ENCODE results near the gene TIAL1. TPM values are rescaled to one million over a fixed set of nuclear protein-coding genes. Genes with fewer than 3 reads are reported as not detected.

TIAL1 gene
- polyA plus RNA-seq (2013) = 124 and 125 TPM in 2 replicates

GRCh38 chr10:119596537-119597404 is at the start of gene TIAL1:
Gene TIAL1, minus strand, starts transcription at chr10:119596964. Its CDS starts 499 bp downstream, at chr10:119596465.
- Histone ChIP-seq H2BK5ac (ENCODE audit: low read depth, low read length, poor library complexity) (peak within 1 kb of the TSS; percentile 99), H4K91ac (ENCODE audit: low read depth, low read length) (peak within 1 kb of the TSS; percentile 98), H3K9me3 (ENCODE audit: insufficient read depth, low read depth, low read length) (no peaks in the 10 kb centered on the region), H3K79me1 (ENCODE audit: low read length) (peaks cover 10% of the 10 kb centered on the region), H3K27me3 (ENCODE audit: insufficient read depth, low read length) (no peaks in the 10 kb centered on the region), H2BK120ac (ENCODE audit: insufficient read depth, low read length, poor library complexity) (peak within 1 kb of the TSS; percentile 95), H2AK5ac (ENCODE audit: low read length) (peak within 1 kb of the TSS; percentile 99), H4K8ac (ENCODE audit: low read depth, low read length) (peak within 1 kb of the TSS; percentile 97), H3K4ac (ENCODE audit: low read depth, low read length) (peak within 1 kb of the TSS; percentile 98), H3K79me2 (ENCODE audit: control insufficient read depth, insufficient read depth, low read length, poor library complexity) (peaks cover 15% of the 10 kb centered on the region), H3K9ac (ENCODE audit: low read length) (peak within 1 kb of the TSS; percentile 97), H3K18ac (ENCODE audit: low read length) (peak within 1 kb of the TSS; percentile 96), H2AFZ (ENCODE audit: insufficient read depth, low read length, poor library complexity) (peak within 1 kb of the TSS; percentile 82), H3K4me3 (ENCODE audit: low read depth, low read length) (peak within 1 kb of the TSS; percentile 93), H2BK12ac (ENCODE audit: low read length) (no peak within 1 kb of the TSS), H3K14ac (ENCODE audit: low read length) (peak within 1 kb of the TSS; percentile 99), H3K36me3 (ENCODE audit: control insufficient read depth in 1 of 2, insufficient read depth in 2 of 2, low read length in 2 of 2) (no peaks in the 10 kb centered on the region), H3K4me1 (ENCODE audit: control insufficient read depth in 1 of 2, insufficient read depth in 2 of 2, low read length in 2 of 2) (peaks cover 0 to 8% of the 10 kb centered on the region in 2 experiments), H3K23ac (ENCODE audit: low read length) (peak within 1 kb of the TSS; percentile 81), H4K12ac (ENCODE audit: low read depth, low read length) (peak within 1 kb of the TSS; percentile 100), H3K27ac (ENCODE audit: low read depth, low read length) (peak within 1 kb of the TSS; percentile 99), H3K4me2 (ENCODE audit: low read length) (peak within 1 kb of the TSS; percentile 97)
- peak; percentile 100 for DNase-seq
- no CpG with 5 or more reads among the region's 66 CpGs for WGBS (ENCODE audit: extremely low coverage, insufficient coverage, insufficient read length)

DNA sequence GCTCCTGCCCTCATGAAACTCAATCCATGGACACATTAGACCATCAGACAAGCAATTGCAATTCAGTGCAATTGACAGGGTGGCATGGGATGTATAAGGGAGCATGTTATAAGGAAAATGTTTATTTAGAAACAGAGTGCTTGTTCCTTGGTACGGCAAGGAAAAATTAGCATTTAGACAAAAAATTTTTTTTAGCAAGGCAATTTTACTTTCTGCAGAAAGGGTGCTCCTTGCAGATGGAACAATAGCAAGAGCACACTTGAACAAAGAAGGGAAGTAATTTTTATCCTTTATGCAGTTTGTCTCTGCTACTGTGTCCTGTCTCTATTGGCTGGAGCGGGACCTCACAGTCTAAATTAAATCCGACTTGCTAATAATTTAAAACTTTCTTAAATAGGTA is 48.2 kb upstream of the TIAL1 start:
- H3K14ac ChIP-seq (ENCODE audit: low read length) = no peak overlapping the region
- no peak for DNase-seq
- no peak overlapping the region for H3K4me3 ChIP-seq (ENCODE audit: low read depth, low read length)
- no peak overlapping the region for H2AK5ac ChIP-seq (ENCODE audit: low read length)
- no peaks in the 10 kb centered on the region for H3K79me1 ChIP-seq (ENCODE audit: low read length)
- H4K8ac ChIP-seq (ENCODE audit: low read depth, low read length) = no peak overlapping the region
- H3K23ac ChIP-seq (ENCODE audit: low read length) = no peak overlapping the region
- no peak overlapping the region for H2BK12ac ChIP-seq (ENCODE audit: low read length)
- no peak overlapping the region for H3K4ac ChIP-seq (ENCODE audit: low read depth, low read length)
- H2BK5ac ChIP-seq (ENCODE audit: low read depth, low read length, poor library complexity) = no peak overlapping the region
- H3K4me2 ChIP-seq (ENCODE audit: low read length) = no peak overlapping the region
- H2BK120ac ChIP-seq (ENCODE audit: insufficient read depth, low read length, poor library complexity) = no peak overlapping the region
- no CpG with 5 or more reads among the region's 3 CpGs for WGBS (ENCODE audit: extremely low coverage, insufficient coverage, insufficient read length)
- H3K9ac ChIP-seq (ENCODE audit: low read length) = no peak overlapping the region
- peaks cover 9% of the 10 kb centered on the region for H3K9me3 ChIP-seq (ENCODE audit: insufficient read depth, low read depth, low read length)
- no peak overlapping the region for H4K91ac ChIP-seq (ENCODE audit: low read depth, low read length)
- H4K12ac ChIP-seq (ENCODE audit: low read depth, low read length) = no peak overlapping the region
- H2AFZ ChIP-seq (ENCODE audit: insufficient read depth, low read length, poor library complexity) = no peak overlapping the region
- H3K4me1 ChIP-seq (ENCODE audit: control insufficient read depth in 1 of 2, insufficient read depth in 2 of 2, low read length in 2 of 2) = no peaks in the 10 kb centered on the region
- no peaks in the 10 kb centered on the region for H3K27me3 ChIP-seq (ENCODE audit: insufficient read depth, low read length)
- H3K27ac ChIP-seq (ENCODE audit: low read depth, low read length) = no peak overlapping the region
- no peaks in the 10 kb centered on the region for H3K36me3 ChIP-seq (ENCODE audit: control insufficient read depth in 1 of 2, insufficient read depth in 2 of 2, low read length in 2 of 2)
- no peaks in the 10 kb centered on the region for H3K79me2 ChIP-seq (ENCODE audit: control insufficient read depth, insufficient read depth, low read length, poor library complexity)
- H3K18ac ChIP-seq (ENCODE audit: low read length) = no peak overlapping the region

- Histone ChIP-seq H3K27me3 (ENCODE audit: insufficient read depth, low read length) (no peaks in the 10 kb centered on the region), H3K4me2 (ENCODE audit: low read length) (no peak overlapping the region), H2AFZ (ENCODE audit: insufficient read depth, low read length, poor library complexity) (no peak overlapping the region), H4K12ac (ENCODE audit: low read depth, low read length) (no peak overlapping the region), H3K14ac (ENCODE audit: low read length) (no peak overlapping the region), H2BK12ac (ENCODE audit: low read length) (no peak overlapping the region), H3K79me1 (ENCODE audit: low read length) (no peaks in the 10 kb centered on the region), H2BK120ac (ENCODE audit: insufficient read depth, low read length, poor library complexity) (no peak overlapping the region), H4K91ac (ENCODE audit: low read depth, low read length) (no peak overlapping the region), H3K18ac (ENCODE audit: low read length) (no peak overlapping the region), H4K8ac (ENCODE audit: low read depth, low read length) (no peak overlapping the region), H3K36me3 (ENCODE audit: control insufficient read depth in 1 of 2, insufficient read depth in 2 of 2, low read length in 2 of 2) (no peaks in the 10 kb centered on the region), H3K27ac (ENCODE audit: low read depth, low read length) (no peak overlapping the region), H3K23ac (ENCODE audit: low read length) (no peak overlapping the region), H2AK5ac (ENCODE audit: low read length) (no peak overlapping the region), H3K9ac (ENCODE audit: low read length) (no peak overlapping the region), H3K4me3 (ENCODE audit: low read depth, low read length) (no peak overlapping the region), H3K4ac (ENCODE audit: low read depth, low read length) (no peak overlapping the region), H3K79me2 (ENCODE audit: control insufficient read depth, insufficient read depth, low read length, poor library complexity) (no peaks in the 10 kb centered on the region), H3K4me1 (ENCODE audit: control insufficient read depth in 1 of 2, insufficient read depth in 2 of 2, low read length in 2 of 2) (no peaks in the 10 kb centered on the region), H2BK5ac (ENCODE audit: low read depth, low read length, poor library complexity) (no peak overlapping the region), H3K9me3 (ENCODE audit: insufficient read depth, low read depth, low read length) (peaks cover 9% of the 10 kb centered on the region)
- no CpG with 5 or more reads among the region's 15 CpGs for WGBS (ENCODE audit: extremely low coverage, insufficient coverage, insufficient read length)
- no peak for DNase-seq
Measured at GRCh38 chr10:119644205-119644814, 47.5 kb upstream of the TIAL1 start.

DNA sequence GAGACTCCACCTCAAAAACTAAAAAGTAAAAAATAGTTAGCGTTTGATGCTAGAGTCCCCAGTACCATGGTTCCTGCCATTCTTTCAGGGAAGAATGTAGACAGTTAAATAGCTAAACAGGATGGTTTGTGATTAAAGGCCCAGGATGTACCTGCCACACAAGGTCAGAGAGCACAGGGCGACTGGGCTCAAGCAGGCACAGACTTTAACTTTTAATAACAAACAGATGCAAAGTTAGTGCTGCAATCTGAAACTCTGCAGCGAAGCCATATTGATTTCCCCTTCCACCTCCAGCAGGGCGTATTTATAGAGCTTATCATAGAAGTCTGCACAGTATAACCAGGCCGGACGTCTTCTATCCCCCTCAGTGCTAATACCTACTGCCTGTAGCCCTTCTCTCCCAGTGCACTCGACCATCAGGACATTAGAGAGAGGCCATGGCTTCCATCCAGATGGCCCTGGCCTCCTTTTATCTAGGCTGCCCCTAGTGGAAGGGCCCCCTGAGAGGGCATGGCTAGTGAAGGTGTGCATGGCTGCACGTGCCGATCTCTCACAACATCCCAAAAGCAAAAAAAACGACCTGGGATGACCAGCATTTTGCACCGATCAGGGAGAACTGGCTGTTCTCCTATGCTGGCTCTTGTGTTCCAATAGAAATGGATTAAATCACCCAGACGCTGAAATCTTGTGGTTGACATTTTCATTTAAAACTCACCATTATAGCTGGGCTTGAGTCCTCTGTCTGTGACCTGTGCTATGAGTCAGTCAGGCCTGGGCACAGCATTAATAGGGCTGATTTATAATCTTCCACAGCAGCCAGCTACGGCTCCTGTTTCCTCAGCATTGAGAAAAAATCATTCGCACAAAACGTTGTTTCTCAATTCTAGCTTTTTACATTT is 46.8 kb upstream of the TIAL1 start:
- Histone ChIP-seq H3K27me3 (ENCODE audit: insufficient read depth, low read length) (no peaks in the 10 kb centered on the region), H3K9me3 (ENCODE audit: insufficient read depth, low read depth, low read length) (peaks cover 9% of the 10 kb centered on the region), H2BK5ac (ENCODE audit: low read depth, low read length, poor library complexity) (no peak overlapping the region), H3K4me3 (ENCODE audit: low read depth, low read length) (no peak overlapping the region), H3K23ac (ENCODE audit: low read length) (no peak overlapping the region), H3K27ac (ENCODE audit: low read depth, low read length) (no peak overlapping the region), H3K18ac (ENCODE audit: low read length) (no peak overlapping the region), H2AFZ (ENCODE audit: insufficient read depth, low read length, poor library complexity) (no peak overlapping the region), H2BK120ac (ENCODE audit: insufficient read depth, low read length, poor library complexity) (no peak overlapping the region), H3K36me3 (ENCODE audit: control insufficient read depth in 1 of 2, insufficient read depth in 2 of 2, low read length in 2 of 2) (no peaks in the 10 kb centered on the region), H2BK12ac (ENCODE audit: low read length) (no peak overlapping the region), H3K79me1 (ENCODE audit: low read length) (no peaks in the 10 kb centered on the region), H3K4me1 (ENCODE audit: control insufficient read depth in 1 of 2, insufficient read depth in 2 of 2, low read length in 2 of 2) (no peaks in the 10 kb centered on the region), H3K79me2 (ENCODE audit: control insufficient read depth, insufficient read depth, low read length, poor library complexity) (no peaks in the 10 kb centered on the region), H4K12ac (ENCODE audit: low read depth, low read length) (no peak overlapping the region), H4K91ac (ENCODE audit: low read depth, low read length) (no peak overlapping the region), H3K4ac (ENCODE audit: low read depth, low read length) (no peak overlapping the region), H4K8ac (ENCODE audit: low read depth, low read length) (no peak overlapping the region), H3K4me2 (ENCODE audit: low read length) (no peak overlapping the region), H3K14ac (ENCODE audit: low read length) (no peak overlapping the region), H3K9ac (ENCODE audit: low read length) (no peak overlapping the region), H2AK5ac (ENCODE audit: low read length) (no peak overlapping the region)
- WGBS (ENCODE audit: extremely low coverage, insufficient coverage, insufficient read length) = no CpG with 5 or more reads among the region's 15 CpGs
- no peak for DNase-seq
